Liver (tissue), 9 donors: ENCODE results near the gene ARHGAP28. TPM values are rescaled to one million over a fixed set of nuclear protein-coding genes. Genes with fewer than 3 reads are reported as not detected.

ENCODE experiments used
- DNase-seq: peaks from one replicate; pipeline ENCODE4 v3.0.0-alpha.2; 2017; ENCODE audit warnings: low spot score
- H3K27ac ChIP-seq, 2 donors: one replicate each; pipeline ENCODE4 v1.7.0; 2013; ENCODE audit warnings: inconsistent platforms in 2 of 2, low read length in 2 of 2, control low read depth in 1 of 2, low read depth in 1 of 2, mild to moderate bottlenecking in 1 of 2
- H3K27me3 ChIP-seq, 4 donors: one replicate each; pipeline versions ENCODE4 v1.6.1 to v1.7.0; 2013; ENCODE audit warnings: low read length in 3 of 4, inconsistent platforms in 1 of 4, mild to moderate bottlenecking in 1 of 4, moderate library complexity in 1 of 4; ENCODE audit not compliant: control insufficient read depth in 4 of 4, insufficient read depth in 4 of 4
- H3K36me3 ChIP-seq, 4 donors: one replicate each; pipeline versions ENCODE4 v1.6.1 to v1.7.0; 2013; ENCODE audit warnings: low read length in 3 of 4, mild to moderate bottlenecking in 3 of 4, low read depth in 1 of 4, moderate library complexity in 1 of 4; ENCODE audit not compliant: control insufficient read depth in 4 of 4, insufficient read depth in 3 of 4
- H3K4me1 ChIP-seq, 4 donors: one replicate each; pipeline versions ENCODE4 v1.6.1 to v1.7.0; 2013; ENCODE audit warnings: low read length in 3 of 4, mild to moderate bottlenecking in 3 of 4, moderate library complexity in 1 of 4; ENCODE audit not compliant: control insufficient read depth in 4 of 4, insufficient read depth in 4 of 4
- H3K4me3 ChIP-seq, 3 donors: one replicate each; pipeline versions ENCODE4 v1.6.1 to v1.7.0; 2013; ENCODE audit warnings: low read length in 3 of 3, control low read depth in 1 of 3, low read depth in 1 of 3, mild to moderate bottlenecking in 1 of 3
- H3K9ac ChIP-seq, 2 donors: one replicate each; pipeline ENCODE4 v1.7.0; 2013; ENCODE audit warnings: low read length in 2 of 2, mild to moderate bottlenecking in 2 of 2, moderate library complexity in 2 of 2, control low read depth in 1 of 2, low read depth in 1 of 2
- H3K9me3 ChIP-seq, 4 donors: one replicate each; pipeline versions ENCODE4 v1.6.1 to v1.7.0; 2013; ENCODE audit warnings: low read length in 3 of 4; ENCODE audit not compliant: control insufficient read depth in 4 of 4
- FOXA1 ChIP-seq: IDR thresholded peaks from 2 replicates; pipeline ENCODE4 v1.6.1; 2016; ENCODE audit warnings: antibody characterized with exemption
- FOXA2 ChIP-seq: IDR thresholded peaks from 2 replicates; pipeline ENCODE4 v1.6.1; 2016; ENCODE audit warnings: antibody characterized with exemption
- GABPA ChIP-seq, 2 donors: IDR thresholded peaks in 1 of 2; conservative IDR thresholded peaks in 1 of 2; 2 replicates each; pipeline ENCODE4 v1.6.1; 2016; ENCODE audit warnings: antibody characterized with exemption in 2 of 2, mild to moderate bottlenecking in 1 of 2, moderate library complexity in 1 of 2
- HNF4G ChIP-seq: IDR thresholded peaks from 2 replicates; pipeline ENCODE4 v1.6.1; 2016; ENCODE audit warnings: antibody characterized with exemption
- JUND ChIP-seq, 2 donors: IDR thresholded peaks; 2 replicates each; pipeline ENCODE4 v1.6.1; 2016; ENCODE audit warnings: antibody characterized with exemption in 2 of 2
- NR2F2 ChIP-seq: IDR thresholded peaks from 2 replicates; pipeline ENCODE4 v1.6.1; 2016; ENCODE audit warnings: antibody characterized with exemption
- RAD21 ChIP-seq, 2 donors: IDR thresholded peaks; 2 replicates each; pipeline ENCODE4 v1.6.1; 2016; ENCODE audit warnings: antibody characterized with exemption in 2 of 2, mild to moderate bottlenecking in 2 of 2
- RXRA ChIP-seq, 2 donors: IDR thresholded peaks; 2 replicates each; pipeline ENCODE4 v1.6.1; 2017 to 2018; ENCODE audit warnings: antibody characterized with exemption in 2 of 2, mild to moderate bottlenecking in 1 of 2
- SP1 ChIP-seq: IDR thresholded peaks from 2 replicates; pipeline ENCODE4 v1.6.1; 2018; ENCODE audit warnings: antibody characterized with exemption, mild to moderate bottlenecking
- TAF1 ChIP-seq: conservative IDR thresholded peaks from 2 replicates; pipeline ENCODE4 v1.6.1; 2016; ENCODE audit warnings: antibody characterized with exemption, mild to moderate bottlenecking
- YY1 ChIP-seq: IDR thresholded peaks from 2 replicates; pipeline ENCODE4 v1.6.1; 2016; ENCODE audit warnings: antibody characterized with exemption, mild to moderate bottlenecking
- WGBS: extraction: QIAGEN DNeasy Blood & Tissue Kit; methylation state at CpG from one replicate; pipeline ENCODE4 v1.1.7; 2013; 5-methylcytosine and 5-hydroxymethylcytosine counted together
- polyA plus RNA-seq, 2 donors: library from polyadenylated mRNA; stranded (reverse) in 1 of 2; unstranded in 1 of 2; fragments of 200-250 nt in 1 of 2; fragments of >200 nt in 1 of 2; fragmentation: Nextera tagmentation in 1 of 2; extraction: Ambion mirVana in 1 of 2; gene quantifications; one replicate each; pipeline versions ENCODE4 v1.2.1 to v1.2.3, GENCODE V29; 2013 to 2015
- total RNA-seq, 2 donors: library from RNA; depleted of rRNA; stranded (reverse); fragments of >200 nt; gene quantifications; one replicate each; pipeline ENCODE4 v1.2.3, GENCODE V29; 2014
- TF ChIP-seq, protein P1 (sequence below): IDR thresholded peaks from 2 replicates; pipeline ENCODE4 v1.6.1; 2016; ENCODE audit warnings: antibody characterized with exemption, mild to moderate bottlenecking
- TF ChIP-seq, protein P2 (sequence below): IDR thresholded peaks from 2 replicates; pipeline ENCODE4 v1.6.1; 2016; ENCODE audit warnings: antibody characterized with exemption
- TF ChIP-seq, protein P3 (sequence below): IDR thresholded peaks from 2 replicates; pipeline ENCODE4 v1.6.1; 2016; ENCODE audit warnings: antibody characterized with exemption
- TF ChIP-seq, protein P4 (sequence below): fragments of 150-350 bp; IDR thresholded peaks from 2 replicates; pipeline ENCODE4 v1.5.1; 2017; ENCODE audit warnings: improper control_type of control experiment, low read depth, low read length; ENCODE audit not compliant: missing input control
- donor health status: healthy.
- donor health status: healthy.
- donor health status: healthy.
- donor health status: healthy.
- donor health status: healthy.

The ARHGAP28 gene
- total and polyA plus RNA-seq, 4 donors: 0.14 to 2.1 (median 0.69) TPM

DNA sequence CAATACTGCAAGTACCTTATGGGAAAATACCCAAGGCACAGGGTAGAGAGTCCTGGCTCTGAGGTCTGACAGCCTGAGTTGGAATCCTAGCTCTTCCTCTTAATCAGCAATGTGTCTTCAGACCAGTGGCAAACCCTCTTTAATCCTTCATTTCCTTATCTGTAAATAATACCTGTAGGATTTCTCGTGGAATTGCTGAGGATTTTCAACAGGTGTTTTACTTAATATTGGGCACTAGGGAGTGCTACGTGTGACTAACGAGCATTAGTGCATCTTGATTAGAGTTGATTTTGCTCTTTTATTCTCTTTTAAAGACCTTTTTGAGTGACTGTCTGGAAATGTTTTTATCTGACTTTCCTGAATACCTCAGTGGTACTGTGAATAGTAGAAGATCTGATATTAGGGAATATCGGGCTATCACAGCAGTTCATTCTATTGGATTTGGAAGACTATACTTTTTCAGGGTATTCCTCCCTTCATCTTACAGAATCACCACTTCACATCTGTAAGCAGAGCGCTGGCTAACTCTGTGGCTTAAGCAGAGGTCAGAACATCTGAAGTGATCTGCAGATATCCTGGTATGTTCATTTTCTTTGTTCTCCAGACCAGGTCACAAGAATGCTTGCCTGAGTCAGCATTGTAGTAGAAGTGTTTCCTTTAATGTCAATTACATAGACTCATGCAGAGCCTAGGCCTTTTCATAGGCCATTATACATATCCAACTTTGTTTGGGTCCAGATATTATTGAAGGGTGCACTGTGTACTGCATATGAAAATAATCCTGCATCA is 49.1 kb downstream of the ARHGAP28 start:
- WGBS: 77% methylated on average over 5 of the region's 5 CpGs
- peaks cover 0 to 4% (median 0%) of the 10 kb centered on the region in 4 donors for H3K4me1 ChIP-seq
- H3K36me3 ChIP-seq: no peaks in the 10 kb centered on the region
- H3K9me3 ChIP-seq: no peaks in the 10 kb centered on the region
- no peak overlapping the region for H3K27ac ChIP-seq
- H3K9ac ChIP-seq: no peak overlapping the region
- no peak for DNase-seq
- H3K4me3 ChIP-seq: no peak overlapping the region
- no peaks in the 10 kb centered on the region for H3K27me3 ChIP-seq
- TF ChIP-seq TAF1 (no peak), YY1 (no peak)

DNA sequence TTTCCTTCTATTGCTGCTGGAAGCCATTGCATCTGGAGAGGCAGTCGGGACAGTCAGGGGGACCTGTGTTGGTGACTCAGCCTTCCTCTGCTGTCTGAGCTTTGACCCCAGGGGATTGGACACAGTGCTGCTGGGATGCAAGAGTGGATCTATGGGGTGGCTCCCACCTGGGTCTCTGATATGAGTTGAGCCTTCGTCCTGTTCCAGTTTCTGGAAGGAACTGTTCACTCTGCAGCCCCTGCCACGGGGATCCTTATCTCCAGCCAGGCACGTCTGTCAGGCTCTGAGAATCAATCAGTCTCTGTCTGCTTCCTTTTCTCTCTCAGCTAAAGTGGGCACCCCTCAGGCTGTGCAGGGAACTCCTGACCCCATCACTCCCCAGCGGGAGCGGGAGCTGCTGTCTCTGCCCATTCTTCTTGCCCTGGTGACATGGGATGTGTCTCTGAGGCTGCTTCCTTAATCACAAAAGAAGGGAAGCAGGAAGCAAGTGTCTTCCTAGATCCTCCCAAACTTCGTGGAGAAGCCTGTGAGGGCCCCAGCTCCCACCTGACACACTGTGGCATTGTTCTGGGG is 51.7 kb downstream of the ARHGAP28 start:
- Histone ChIP-seq H3K27me3 (no peaks in the 10 kb centered on the region), H3K36me3 (no peaks in the 10 kb centered on the region), H3K27ac (no peak overlapping the region), H3K4me3 (no peak overlapping the region), H3K4me1 (peaks cover 0 to 4% (median 0%) of the 10 kb centered on the region in 4 donors), H3K9me3 (no peaks in the 10 kb centered on the region), H3K9ac (no peak overlapping the region)
- TF ChIP-seq GABPA (IDR thresholded peaks at IDR 0.05 in 1 of 2, conservative IDR thresholded peaks at IDR 0.05 in 1 of 2): no peak
- TF ChIP-seq, protein P1, sequence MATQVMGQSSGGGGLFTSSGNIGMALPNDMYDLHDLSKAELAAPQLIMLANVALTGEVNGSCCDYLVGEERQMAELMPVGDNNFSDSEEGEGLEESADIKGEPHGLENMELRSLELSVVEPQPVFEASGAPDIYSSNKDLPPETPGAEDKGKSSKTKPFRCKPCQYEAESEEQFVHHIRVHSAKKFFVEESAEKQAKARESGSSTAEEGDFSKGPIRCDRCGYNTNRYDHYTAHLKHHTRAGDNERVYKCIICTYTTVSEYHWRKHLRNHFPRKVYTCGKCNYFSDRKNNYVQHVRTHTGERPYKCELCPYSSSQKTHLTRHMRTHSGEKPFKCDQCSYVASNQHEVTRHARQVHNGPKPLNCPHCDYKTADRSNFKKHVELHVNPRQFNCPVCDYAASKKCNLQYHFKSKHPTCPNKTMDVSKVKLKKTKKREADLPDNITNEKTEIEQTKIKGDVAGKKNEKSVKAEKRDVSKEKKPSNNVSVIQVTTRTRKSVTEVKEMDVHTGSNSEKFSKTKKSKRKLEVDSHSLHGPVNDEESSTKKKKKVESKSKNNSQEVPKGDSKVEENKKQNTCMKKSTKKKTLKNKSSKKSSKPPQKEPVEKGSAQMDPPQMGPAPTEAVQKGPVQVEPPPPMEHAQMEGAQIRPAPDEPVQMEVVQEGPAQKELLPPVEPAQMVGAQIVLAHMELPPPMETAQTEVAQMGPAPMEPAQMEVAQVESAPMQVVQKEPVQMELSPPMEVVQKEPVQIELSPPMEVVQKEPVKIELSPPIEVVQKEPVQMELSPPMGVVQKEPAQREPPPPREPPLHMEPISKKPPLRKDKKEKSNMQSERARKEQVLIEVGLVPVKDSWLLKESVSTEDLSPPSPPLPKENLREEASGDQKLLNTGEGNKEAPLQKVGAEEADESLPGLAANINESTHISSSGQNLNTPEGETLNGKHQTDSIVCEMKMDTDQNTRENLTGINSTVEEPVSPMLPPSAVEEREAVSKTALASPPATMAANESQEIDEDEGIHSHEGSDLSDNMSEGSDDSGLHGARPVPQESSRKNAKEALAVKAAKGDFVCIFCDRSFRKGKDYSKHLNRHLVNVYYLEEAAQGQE: no peak
- no peak for TF ChIP-seq NR2F2
- no peak for TF ChIP-seq RAD21 (IDR thresholded peaks at IDR 0.05)
- no peak for TF ChIP-seq YY1
- TF ChIP-seq FOXA2: no peak
- no peak for TF ChIP-seq FOXA1
- no peak for DNase-seq
- WGBS: 24% methylated on average over 7 of the region's 7 CpGs

DNA sequence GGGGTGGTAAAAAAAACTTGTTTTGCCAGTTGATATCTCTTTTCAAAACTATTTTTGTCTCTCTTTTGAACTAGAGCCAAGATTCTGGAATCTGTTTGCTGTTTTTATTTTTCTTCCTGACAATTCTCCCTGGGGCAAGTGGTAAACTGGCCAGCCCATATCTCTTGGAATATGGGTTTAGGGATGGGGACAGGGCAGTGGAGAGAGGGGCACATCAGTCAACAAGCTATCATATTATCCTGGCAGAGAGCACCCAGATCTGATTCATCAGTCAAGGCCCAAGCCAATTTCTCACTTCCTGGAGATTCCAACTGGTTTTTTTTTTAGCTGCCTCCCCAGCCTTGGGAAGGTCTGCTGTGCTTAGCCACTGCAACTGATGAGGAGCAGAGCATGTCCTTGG is 52.3 kb downstream of the ARHGAP28 start:
- no peak overlapping the region for H3K27ac ChIP-seq
- H3K36me3 ChIP-seq: no peaks in the 10 kb centered on the region
- no peak overlapping the region for H3K9ac ChIP-seq
- no peak overlapping the region for H3K4me3 ChIP-seq
- peaks cover 0 to 4% (median 0%) of the 10 kb centered on the region in 4 donors for H3K4me1 ChIP-seq
- no peaks in the 10 kb centered on the region for H3K27me3 ChIP-seq
- DNase-seq: no peak
- H3K9me3 ChIP-seq: no peaks in the 10 kb centered on the region
- TF ChIP-seq YY1 (no peak), FOXA1 (no peak), FOXA2 (no peak), SP1 (no peak), NR2F2 (no peak), TAF1 (no peak), RXRA (IDR thresholded peaks at IDR 0.05) (no peak), JUND (IDR thresholded peaks at IDR 0.05) (no peak), HNF4G (no peak)
- TF ChIP-seq, protein P2, sequence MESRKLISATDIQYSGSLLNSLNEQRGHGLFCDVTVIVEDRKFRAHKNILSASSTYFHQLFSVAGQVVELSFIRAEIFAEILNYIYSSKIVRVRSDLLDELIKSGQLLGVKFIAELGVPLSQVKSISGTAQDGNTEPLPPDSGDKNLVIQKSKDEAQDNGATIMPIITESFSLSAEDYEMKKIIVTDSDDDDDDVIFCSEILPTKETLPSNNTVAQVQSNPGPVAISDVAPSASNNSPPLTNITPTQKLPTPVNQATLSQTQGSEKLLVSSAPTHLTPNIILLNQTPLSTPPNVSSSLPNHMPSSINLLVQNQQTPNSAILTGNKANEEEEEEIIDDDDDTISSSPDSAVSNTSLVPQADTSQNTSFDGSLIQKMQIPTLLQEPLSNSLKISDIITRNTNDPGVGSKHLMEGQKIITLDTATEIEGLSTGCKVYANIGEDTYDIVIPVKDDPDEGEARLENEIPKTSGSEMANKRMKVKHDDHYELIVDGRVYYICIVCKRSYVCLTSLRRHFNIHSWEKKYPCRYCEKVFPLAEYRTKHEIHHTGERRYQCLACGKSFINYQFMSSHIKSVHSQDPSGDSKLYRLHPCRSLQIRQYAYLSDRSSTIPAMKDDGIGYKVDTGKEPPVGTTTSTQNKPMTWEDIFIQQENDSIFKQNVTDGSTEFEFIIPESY: no peak
- TF ChIP-seq, protein P1: no peak
- TF ChIP-seq, protein P3, sequence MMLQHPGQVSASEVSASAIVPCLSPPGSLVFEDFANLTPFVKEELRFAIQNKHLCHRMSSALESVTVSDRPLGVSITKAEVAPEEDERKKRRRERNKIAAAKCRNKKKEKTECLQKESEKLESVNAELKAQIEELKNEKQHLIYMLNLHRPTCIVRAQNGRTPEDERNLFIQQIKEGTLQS: no peak
- TF ChIP-seq, protein P4, sequence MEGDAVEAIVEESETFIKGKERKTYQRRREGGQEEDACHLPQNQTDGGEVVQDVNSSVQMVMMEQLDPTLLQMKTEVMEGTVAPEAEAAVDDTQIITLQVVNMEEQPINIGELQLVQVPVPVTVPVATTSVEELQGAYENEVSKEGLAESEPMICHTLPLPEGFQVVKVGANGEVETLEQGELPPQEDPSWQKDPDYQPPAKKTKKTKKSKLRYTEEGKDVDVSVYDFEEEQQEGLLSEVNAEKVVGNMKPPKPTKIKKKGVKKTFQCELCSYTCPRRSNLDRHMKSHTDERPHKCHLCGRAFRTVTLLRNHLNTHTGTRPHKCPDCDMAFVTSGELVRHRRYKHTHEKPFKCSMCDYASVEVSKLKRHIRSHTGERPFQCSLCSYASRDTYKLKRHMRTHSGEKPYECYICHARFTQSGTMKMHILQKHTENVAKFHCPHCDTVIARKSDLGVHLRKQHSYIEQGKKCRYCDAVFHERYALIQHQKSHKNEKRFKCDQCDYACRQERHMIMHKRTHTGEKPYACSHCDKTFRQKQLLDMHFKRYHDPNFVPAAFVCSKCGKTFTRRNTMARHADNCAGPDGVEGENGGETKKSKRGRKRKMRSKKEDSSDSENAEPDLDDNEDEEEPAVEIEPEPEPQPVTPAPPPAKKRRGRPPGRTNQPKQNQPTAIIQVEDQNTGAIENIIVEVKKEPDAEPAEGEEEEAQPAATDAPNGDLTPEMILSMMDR: no peak
